Uterus (tissue), 2 donors: ENCODE data around the gene DIRAS1.

Source experiments
- CTCF ChIP-seq, 4 experiments: fragments of 200-600 bp in 2 of 4; fragments of 450-650 bp in 2 of 4; sonication (generic) in 2 of 4; IDR thresholded peaks; one replicate each; pipeline ENCODE4 v1.5.1; 2016 to 2019; ENCODE audit warnings: antibody characterized with exemption in 4 of 4, mild to moderate bottlenecking in 2 of 4, moderate library complexity in 1 of 4
- POLR2A ChIP-seq, 2 donors: fragments of 450-650 bp; IDR thresholded peaks; one replicate each; pipeline ENCODE4 v1.6.1; 2016; ENCODE audit warnings: antibody characterized with exemption in 2 of 2, mild to moderate bottlenecking in 1 of 2, moderate library complexity in 1 of 2

GRCh38 chr19:2770055-2771013 lies 49.2 kb upstream of the DIRAS1 start:
- TF ChIP-seq POLR2A (IDR thresholded peaks at IDR 0.05) (no peak), CTCF (IDR thresholded peaks at IDR 0.05) (no peak)
